NAMALWA (cell line): Measurements from ENCODE around the gene KIAA0319L.
"Not testable (repeated sequence)": the region's sequence is repeated elsewhere in the genome, so short reads cannot be mapped to it uniquely, and the experiment has no call there.

Source experiments
- DNase-seq: peaks from one replicate; pipeline ENCODE4 v3.0.0-alpha.2; 2015; ENCODE audit warnings: low spot score

The KIAA0319L gene

GRCh38 chr1:35557118-35557610, at the start of gene KIAA0319L:
Gene KIAA0319L (minus strand): TSS chr1:35557403. CDS start chr1:35554491, 2,912 bp downstream.
- no peak for DNase-seq

- no peak for DNase-seq
Observed at GRCh38 chr1:35605867-35606182, 48.6 kb upstream of the KIAA0319L start.

GRCh38 chr1:35605071-35605866, 48.1 kb upstream of the KIAA0319L start:
- no peak for DNase-seq

DNA sequence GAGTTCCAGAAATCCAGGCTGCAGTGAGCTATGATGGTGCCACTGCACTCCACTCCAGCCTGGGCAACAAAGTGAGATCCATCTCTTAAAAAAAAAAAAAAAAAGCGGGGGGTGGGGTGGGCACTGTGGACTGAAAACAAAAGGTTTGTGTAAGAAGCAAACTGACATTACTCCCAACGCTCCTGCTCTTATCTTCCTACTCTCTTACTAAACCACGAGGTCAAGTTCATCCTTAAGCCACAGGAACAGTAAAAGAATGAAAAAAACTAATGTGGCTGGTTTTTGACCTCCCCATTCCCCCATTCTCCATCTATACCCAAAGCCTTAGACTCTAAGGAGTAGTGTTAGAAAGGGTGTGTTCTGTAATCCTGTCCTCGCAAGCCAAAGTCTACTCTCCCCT, 46.7 kb upstream of the KIAA0319L start:
- DNase-seq, result no peak

DNA sequence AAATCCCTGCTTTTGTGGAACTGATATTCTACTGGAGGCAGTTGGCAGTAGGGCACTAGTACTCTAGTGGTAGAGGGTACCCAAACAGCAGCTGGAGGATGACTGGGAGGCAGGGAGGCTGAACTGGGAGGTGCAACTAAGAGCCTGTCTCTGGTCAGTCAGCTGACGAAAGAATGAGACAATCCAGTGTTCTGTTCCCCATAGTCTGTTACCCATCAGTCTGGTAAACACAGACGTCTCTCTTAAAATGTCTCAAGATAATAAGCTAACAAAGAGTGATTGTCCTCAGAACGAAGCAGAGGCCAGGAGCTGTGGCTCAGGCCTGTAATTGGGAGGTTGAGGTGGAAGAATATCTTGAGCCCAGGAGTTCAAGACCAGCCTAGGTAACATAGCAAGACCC, 46.3 kb upstream of the KIAA0319L start:
- no peak for DNase-seq

DNA sequence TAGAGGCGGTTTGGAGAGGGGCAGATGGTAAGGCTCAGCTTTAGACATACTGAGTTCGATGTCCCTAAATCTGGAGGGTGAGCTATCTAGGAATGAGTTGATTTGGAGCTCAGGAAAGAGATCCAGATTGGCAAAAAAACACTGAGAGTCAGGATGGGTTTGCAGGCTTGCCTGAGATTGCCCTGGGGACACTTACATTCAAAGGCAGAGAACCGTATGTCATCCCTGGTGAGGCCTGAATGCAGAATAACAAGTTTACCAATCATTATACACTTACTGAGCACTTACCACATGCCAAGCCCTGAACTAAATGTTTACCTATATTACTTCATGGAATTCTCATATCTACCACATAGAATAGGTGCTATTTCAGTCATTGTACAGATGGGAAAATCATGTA, 43.4 kb upstream of the KIAA0319L start:
- DNase-seq, result no peak

- no peak for DNase-seq
Observed at GRCh38 chr1:35599411-35599810, 42.2 kb upstream of the KIAA0319L start.

DNA sequence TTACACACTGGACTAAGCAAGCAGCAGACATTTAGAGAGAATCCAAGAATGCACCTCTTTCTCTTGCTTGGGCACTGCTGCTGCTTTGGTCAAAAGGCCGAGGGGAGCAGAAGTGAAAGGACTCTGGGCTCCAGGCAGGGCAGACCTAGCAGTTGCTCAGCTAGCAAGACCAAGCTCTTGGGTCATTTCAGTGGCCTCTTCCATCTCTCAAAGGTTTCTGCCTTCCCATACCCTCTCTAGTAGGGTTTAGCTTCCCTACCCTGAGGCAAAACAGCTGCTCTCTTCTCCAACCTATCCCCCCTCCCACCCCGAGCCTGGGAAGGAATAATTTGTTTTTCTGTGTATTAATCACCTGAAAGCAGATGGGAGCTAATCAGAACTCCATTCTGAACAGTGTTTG, 41.7 kb upstream of the KIAA0319L start:
- no peak for DNase-seq

DNA sequence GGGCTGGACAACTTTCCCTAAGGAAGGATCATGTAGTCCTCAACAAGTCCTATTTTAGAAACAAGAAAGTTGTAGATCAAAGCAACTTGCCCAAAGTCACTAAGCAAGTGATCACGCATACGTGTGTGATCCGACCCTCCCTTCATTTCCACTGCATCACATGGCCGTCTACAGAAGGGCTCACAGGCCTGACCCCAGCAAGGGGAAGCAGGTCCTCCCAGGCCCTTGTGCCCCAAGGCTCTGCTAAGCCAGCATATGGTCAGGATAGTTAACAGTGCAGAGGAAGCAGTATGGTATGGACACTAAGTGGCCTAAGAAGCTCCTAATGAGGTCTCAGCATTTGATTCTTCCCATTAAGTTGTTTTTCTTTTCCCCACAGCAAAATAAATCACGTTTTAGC, 40.7 kb upstream of the KIAA0319L start:
- DNase-seq, result no peak

DNA sequence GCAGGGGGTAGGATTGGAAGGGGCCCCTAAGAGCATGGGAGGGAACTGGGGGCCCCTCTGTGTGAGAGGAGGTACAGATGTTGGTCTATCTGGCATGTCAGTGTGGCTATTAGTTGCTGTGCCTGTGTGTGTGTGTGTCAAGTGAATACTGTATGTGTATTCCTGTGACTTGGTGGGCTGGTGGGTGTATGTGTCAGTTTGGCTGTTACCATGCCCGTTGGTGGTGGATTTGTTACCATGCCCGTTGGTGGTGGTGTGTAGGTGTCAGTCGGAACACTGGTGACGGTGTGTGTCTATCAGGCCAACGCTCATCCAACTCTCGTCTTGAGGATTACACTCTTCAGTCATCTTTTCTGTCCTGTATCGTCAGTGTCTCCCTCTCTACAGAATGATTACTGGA, 38.5 kb upstream of the KIAA0319L start:
- DNase-seq, result no peak

DNA sequence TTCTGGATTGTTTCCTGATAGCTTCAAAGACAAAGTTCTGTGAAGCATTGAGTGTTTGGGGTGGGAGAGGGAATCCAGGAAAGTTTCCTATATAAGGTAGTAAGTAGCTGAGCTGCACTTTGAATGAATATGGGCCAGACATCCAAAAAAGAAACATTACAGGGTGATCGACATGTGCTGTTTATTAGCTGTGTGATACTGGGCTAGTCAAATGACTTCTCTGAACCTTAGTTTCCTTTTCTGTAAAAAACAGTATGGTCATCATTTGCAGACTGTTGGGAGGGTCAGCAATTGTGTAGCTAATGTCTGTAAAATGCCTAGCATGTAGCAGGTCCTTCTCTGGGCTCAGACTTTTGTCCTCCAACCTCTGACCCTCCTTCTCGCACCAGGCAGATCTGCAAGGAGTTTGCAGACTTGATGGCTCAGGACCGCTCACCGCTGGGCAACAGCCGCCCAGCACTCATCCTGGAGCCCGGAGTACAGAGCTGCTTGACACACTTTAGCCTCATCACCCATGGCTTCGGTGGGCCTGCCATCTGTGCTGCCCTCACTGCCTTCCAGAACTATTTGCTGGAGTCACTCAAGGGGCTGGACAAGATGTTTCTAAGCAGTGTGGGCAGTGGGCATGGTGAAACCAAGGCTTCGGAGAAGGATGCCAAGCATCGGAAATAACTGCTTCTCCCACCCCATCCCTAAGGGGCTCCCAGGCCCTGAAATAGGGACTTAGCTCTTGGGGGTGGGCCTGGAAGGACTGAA, 37.0 kb upstream of the KIAA0319L start:
- no peak for DNase-seq

GRCh38 chr1:35592991-35593769, 36.0 kb upstream of the KIAA0319L start:
- DNase-seq, result no peak

DNA sequence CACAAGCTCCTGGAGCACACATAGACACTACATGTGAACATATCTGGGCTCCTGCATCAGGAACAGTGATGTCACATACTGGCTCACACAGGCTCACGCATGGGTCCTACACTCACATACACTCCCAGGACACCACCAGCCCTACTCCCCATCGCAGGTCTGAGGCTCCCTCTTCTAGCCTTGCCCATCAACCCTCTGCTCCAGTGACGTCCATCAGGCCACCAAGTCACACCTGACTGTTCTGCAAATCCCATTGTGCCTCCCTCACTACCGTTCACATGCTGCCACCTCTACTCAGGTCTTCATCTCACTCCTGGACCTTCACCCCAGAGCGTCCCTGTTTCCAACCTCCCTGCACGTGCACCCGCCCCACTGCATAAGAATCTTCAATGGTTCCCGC, 34.0 kb upstream of the KIAA0319L start:
- DNase-seq, result no peak

- DNase-seq, result no peak
Observed at GRCh38 chr1:35590476-35591040, 33.4 kb upstream of the KIAA0319L start.

DNA sequence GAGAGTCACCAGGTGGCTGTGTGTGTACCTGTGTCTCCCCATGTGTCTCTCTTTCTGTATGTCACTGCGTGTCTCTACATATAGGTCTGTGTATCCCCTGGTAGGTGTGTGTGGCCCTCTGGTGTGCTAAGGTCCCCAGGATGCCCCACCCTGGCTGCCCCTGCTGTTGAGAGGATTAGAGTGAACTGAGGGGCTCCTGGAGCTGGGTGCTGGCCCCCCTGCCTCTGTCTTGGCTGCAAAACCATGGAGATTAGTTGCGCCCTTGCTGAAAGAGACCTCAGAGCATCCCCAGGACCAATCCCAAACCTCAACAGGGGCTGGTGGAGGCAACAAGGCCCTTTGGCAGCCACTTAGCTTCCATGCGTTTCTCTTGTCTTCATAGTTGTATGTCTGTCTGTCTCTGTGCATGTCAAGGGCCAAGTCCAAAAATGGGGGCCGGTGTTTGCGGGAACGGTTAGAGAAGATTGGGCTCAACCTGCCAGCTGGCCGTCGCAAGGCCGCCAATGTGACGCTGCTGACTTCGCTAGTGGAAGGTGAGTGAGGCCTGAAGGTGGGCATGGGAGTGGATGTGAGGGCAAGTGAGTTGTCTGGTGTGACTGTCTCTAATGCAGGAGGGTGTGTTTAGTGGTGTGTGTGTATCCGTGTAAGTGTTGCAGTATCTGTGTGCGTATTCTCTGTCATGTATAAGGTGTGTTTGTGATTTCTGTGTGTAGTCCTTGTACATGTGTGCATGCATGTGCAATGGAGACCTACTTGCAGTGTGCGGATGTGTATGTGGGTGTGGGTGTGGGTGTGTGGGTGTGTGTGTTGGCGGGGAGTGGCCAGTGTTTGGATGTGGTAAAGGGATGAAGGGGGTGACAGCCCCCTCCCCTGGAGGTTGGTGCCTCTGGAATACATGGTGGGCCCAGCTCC, 32.6 kb upstream of the KIAA0319L start:
- no peak for DNase-seq

- DNase-seq, result no peak
Observed at GRCh38 chr1:35588197-35588910, 31.2 kb upstream of the KIAA0319L start.

- no peak for DNase-seq
Observed at GRCh38 chr1:35587736-35588135, 30.5 kb upstream of the KIAA0319L start.

- no peak for DNase-seq
Observed at GRCh38 chr1:35586808-35587207, 29.6 kb upstream of the KIAA0319L start.

DNA sequence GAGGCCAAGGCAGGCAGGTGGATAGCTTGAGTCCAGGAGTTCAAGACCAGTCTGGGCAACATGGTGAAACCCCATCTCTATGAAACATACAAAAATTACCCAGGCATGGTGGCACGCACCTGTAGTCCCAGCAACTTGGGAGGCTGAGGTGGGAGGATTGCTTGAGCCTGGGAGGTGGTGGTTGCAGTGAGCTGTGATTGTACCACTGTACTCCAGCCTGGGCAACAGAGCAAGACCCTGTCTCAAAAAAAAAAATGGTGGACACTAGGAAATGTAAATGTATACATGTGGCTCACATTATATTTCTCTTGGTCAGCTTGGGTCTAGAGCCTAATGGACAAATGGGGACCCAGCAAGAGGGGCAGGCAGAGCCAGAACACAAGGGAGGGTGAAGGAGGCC, 28.6 kb upstream of the KIAA0319L start:
- not testable (repeated sequence) for DNase-seq

GRCh38 chr1:35585281-35585680, 28.1 kb upstream of the KIAA0319L start:
- no peak for DNase-seq

- DNase-seq, result not testable (repeated sequence)
Observed at GRCh38 chr1:35581621-35582020, 24.4 kb upstream of the KIAA0319L start.
